Choroid plexus epithelial cell (primary cell): Measurements from ENCODE around the gene OLFML3.
A peak's percentile ranks its signal among the peaks of the same experiment; 100 is the strongest.

Experiments used
- DNase-seq: peaks from one replicate; pipeline ENCODE4 v3.0.0-alpha.2; 2010; ENCODE audit warnings: low read depth
- H3K4me3 ChIP-seq: 2 replicates; pipeline ENCODE4 v1.5.1; 2011; ENCODE audit warnings: low read depth, mild to moderate bottlenecking, control low read depth, low read length, moderate library complexity
- TF ChIP-seq, protein P1 (sequence below): conservative IDR thresholded peaks from 2 replicates; pipeline ENCODE4 v1.5.1; 2011; ENCODE audit warnings: low read depth, mild to moderate bottlenecking, control low read depth, inconsistent platforms, low read length, moderate library complexity

The OLFML3 gene

DNA sequence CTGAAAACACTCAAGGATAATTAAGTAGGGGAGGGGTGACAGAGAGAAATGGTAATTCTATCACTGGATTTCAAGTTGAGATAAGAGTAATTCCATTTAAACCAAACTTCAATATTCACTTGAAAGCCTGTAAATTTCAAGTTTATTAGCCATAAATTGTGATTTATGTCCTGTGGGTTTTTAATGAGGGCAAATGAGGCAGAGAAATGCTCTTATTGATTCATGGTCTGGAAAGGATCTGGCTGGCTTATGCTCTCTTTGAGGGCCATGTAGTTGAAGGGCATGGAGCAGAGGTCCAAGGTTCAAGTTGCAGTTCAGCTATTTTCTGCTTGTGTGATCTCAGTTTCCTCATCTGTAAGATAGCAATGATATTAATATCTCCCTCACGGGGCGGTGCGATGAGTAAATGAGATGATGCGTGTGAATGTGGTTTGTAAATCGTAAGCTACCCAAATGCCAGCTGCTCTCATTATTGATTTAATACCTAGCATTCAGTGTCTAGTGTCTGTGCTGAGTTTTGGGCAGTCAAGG is 12.3 kb downstream of the OLFML3 start:
- no peak for DNase-seq
- TF ChIP-seq, protein P1, sequence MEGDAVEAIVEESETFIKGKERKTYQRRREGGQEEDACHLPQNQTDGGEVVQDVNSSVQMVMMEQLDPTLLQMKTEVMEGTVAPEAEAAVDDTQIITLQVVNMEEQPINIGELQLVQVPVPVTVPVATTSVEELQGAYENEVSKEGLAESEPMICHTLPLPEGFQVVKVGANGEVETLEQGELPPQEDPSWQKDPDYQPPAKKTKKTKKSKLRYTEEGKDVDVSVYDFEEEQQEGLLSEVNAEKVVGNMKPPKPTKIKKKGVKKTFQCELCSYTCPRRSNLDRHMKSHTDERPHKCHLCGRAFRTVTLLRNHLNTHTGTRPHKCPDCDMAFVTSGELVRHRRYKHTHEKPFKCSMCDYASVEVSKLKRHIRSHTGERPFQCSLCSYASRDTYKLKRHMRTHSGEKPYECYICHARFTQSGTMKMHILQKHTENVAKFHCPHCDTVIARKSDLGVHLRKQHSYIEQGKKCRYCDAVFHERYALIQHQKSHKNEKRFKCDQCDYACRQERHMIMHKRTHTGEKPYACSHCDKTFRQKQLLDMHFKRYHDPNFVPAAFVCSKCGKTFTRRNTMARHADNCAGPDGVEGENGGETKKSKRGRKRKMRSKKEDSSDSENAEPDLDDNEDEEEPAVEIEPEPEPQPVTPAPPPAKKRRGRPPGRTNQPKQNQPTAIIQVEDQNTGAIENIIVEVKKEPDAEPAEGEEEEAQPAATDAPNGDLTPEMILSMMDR, result no peak
- no peak overlapping the region for H3K4me3 ChIP-seq

DNA sequence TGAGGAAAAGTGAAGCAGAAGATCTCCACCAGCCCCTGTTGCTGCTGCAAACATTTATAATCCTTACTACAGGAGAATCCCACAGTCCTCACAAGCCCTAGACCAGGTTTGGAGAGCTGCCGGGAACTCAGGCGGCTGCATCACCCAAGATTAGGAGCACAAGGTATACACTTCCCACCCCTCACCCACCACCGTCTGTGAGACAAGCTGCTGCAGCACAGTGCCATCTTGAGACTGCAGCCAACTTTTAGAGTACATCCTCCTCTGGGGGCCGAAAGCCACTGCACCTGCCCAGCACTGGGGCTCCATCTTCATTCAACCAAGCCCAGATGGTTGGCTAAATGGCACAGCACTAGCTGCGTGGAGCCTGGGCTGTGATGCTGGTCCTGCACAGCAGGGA is 13.8 kb downstream of the OLFML3 start:
- H3K4me3 ChIP-seq, result no peak overlapping the region
- DNase-seq, result no peak
- TF ChIP-seq, protein P1, result no peak

DNA sequence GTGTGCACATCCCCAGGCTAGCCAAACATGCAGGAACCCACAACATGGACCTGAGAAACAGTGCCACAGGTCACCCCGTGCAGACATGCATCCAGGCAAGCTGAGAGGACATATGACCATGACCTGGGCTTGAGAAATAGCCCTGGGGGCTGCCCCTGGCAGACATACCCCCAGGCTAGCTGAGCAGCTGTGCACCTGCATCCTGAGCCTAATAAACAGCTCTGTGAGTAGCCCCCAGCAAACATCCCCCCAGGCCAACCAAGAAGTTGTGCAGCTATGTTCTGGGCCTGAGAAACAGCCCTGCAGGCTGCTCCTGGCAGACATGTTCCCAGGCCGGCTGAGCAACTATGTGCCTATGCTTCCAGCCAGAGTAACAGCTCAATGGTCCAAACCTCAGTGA is 14.5 kb downstream of the OLFML3 start:
- TF ChIP-seq, protein P1, result no peak
- no peak overlapping the region for H3K4me3 ChIP-seq
- DNase-seq, result no peak

DNA sequence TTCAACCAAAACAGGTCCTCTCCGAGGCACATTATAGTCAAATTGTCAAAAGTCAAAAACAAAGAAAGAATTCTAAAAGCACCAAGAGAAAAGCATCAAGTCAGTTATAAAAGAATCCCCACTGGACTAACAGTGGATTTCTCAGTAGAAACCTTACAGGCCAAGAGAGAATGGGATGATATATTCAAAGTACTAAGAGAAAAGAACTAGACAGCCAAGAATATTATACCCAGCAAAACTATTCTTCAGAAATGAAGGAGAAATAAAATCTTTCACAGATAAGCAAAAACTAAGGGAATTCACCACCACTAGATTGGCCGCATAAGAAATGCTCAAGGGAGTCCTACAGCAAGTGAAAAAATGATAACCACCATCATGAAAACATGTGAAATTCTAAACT is 16.1 kb downstream of the OLFML3 start:
- no peak for DNase-seq
- TF ChIP-seq, protein P1, result no peak
- H3K4me3 ChIP-seq, result no peak overlapping the region

DNA sequence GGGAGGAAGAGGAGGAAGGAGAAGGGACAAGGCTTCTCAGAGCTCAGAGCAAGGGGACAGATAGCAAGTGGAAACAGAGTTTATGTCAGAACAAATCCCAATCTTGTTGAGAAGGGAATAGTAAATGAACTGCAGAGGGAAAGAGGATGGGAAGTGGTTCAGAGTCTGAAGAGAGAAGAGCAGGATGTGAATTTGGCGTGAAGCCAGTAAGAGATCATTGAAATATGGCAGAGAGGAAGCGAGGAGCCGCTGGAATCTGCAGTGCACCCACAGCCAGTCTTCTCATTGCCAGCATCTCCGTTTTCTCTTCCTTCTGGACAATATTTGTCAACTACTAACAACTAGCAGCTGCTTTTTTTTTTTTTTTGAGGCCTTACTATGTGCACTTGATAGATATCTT is 19.1 kb downstream of the OLFML3 start:
- peak; percentile 61 for DNase-seq
- TF ChIP-seq, protein P1, result no peak

DNA sequence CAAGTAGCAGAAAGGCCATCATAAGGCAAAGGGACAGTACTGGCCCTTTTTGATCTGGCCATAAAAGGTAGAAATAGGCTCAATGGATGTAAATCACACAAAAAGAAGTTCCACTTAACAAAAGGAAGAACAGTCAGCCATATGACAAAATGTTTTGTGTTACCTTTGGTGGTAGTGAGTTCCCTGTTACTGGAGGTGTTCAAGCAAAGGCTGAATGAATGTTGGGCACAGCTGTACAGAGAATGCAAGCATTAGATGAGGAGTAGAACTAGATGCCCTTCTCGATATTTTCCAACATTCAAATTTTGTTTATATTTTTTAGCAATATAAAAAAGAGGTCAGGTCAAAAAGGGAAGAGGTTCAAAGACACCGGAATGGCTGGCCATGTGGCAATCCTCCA is 20.0 kb downstream of the OLFML3 start:
- TF ChIP-seq, protein P1, result no peak
- no peak overlapping the region for H3K4me3 ChIP-seq
- DNase-seq, result no peak

More for the DNA sequence above, 19.1 kb downstream of the OLFML3 start:
- H3K4me3 ChIP-seq, result no peak overlapping the region

DNA sequence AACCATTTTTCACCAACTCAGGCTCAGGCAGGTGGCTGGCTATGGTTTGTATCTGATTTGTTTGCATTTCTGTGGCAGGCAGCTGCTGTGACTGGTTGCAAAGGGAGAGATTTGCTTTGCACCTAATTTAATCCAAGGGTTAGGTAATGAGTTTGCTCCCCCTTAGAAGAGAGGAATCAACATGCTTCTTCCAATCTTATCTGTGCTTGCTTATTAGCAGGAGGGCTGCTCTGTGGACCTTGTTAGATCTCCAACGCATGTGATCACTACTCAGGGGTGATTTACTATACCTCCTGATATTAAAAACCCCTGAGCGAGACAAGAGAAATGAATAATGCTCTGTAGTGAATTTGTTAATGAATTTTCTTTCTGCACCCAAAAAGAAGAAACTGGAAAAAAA is 20.5 kb downstream of the OLFML3 start:
- TF ChIP-seq, protein P1, result no peak
- no peak for DNase-seq
- H3K4me3 ChIP-seq, result no peak overlapping the region
